Hematopoietic multipotent progenitor cell treated with erythropoietin and hydrocortisone succinate and interleukin-3 and kit ligand, for 15 days (in vitro differentiated cells): Measurements from ENCODE around the gene NFATC1.

Experiments
- DNase-seq: peaks from one replicate; pipeline ENCODE4 v3.0.0-alpha.2; 2015; ENCODE audit warnings: low spot score

Gene NFATC1

DNA sequence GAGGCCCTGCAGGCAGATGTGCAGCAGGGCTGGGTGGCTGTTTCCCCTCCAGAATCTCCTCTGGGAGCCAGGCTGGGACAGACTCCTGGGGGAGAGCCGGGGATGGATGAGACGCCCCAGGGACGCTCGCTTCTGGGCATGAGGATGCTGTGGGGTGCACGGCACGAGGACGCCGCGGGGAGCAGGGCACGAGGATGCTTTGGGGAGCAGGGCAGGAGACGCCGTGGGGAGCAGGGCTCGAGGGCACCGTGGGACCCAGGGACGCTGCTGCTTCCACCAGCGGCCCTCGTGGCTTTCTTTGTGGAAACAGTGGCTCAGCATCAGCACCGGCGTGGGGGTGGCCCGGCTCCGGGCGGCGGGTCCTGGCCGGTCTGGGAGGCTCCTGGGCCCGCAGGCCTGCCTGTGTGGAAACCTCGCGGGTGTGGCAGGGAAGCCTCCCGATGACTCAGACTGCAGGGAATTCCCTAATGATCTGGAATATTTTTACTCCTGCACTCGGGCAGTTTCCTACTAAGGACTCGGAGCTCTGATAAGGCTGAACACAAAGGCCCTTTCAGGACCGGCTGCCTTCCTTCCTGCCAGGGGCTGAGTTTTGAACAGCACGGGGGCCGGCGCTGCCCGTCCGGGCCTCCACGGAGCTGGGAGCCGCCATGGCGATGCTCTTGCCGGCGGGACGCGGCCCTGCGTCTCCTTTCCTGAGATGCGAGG is 62.6 kb downstream of the NFATC1 start:
- DNase-seq, result no peak

DNA sequence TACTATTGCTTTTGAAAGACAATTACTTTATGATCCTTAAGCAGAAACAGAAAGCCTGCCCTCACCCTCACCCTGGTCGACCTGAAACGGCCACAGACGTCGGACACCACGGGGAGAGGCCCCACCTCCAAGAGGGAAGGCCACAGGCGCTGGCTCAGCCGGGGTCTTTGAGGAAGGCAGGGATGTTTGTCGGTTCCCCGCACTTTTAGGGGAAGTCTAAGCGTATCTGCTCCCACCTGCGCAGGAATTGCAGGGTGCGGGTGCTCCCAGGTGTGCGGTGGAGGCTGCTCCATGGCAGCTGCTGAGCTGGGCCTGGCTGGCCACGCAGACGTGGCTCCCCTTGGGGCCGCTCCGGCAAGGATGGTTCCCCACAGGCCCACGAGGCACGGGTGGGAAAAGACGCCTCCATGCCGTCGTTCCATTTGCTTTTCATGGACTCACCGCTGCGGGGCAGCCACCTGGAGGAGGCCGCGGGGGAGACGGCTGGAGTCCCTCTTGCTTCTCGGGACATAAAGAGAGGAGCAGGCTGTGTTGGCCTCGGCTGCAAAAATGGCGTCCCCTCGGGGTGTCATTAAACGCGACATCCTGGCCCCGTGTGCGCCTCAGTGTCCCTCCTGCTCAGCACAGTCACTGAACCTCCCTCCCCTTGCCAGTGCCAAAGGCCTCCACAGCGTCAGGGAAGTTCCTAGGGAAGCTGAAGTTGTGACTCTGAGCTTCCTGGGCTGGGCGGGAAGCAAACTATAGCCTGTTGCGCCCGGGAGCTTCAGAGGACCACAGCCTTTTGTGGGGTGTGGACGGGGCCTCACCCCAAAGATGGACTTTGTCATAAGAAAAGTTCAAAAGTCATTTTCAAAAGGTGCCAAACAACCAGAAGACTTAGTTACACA is 63.4 kb downstream of the NFATC1 start:
- DNase-seq, result no peak

DNA sequence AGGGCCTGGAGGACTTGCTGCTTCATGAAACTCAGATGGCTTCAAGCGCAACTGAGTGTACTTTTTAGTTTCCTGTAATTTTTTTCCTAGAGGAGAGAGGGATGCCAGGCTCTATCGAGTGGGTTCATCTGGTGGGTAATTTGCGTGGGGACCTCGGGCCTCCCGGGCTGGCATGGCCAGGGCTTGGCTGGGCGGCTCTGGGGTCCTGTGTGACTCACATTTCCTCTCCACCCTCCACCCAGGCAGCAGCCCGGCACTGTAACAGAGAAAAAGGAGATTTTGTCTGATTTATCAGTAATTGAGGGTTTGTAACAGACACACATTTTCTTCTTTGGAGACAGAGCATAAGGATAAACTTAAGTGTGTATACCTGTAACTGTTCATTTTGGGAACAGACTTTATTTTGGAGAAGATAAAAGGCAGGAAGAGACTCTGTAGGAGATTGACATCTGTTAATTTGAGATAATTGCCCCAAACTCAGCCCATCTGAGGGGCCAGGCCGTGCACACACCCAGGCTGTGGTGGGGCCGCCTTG is 64.3 kb downstream of the NFATC1 start:
- no peak for DNase-seq

DNA sequence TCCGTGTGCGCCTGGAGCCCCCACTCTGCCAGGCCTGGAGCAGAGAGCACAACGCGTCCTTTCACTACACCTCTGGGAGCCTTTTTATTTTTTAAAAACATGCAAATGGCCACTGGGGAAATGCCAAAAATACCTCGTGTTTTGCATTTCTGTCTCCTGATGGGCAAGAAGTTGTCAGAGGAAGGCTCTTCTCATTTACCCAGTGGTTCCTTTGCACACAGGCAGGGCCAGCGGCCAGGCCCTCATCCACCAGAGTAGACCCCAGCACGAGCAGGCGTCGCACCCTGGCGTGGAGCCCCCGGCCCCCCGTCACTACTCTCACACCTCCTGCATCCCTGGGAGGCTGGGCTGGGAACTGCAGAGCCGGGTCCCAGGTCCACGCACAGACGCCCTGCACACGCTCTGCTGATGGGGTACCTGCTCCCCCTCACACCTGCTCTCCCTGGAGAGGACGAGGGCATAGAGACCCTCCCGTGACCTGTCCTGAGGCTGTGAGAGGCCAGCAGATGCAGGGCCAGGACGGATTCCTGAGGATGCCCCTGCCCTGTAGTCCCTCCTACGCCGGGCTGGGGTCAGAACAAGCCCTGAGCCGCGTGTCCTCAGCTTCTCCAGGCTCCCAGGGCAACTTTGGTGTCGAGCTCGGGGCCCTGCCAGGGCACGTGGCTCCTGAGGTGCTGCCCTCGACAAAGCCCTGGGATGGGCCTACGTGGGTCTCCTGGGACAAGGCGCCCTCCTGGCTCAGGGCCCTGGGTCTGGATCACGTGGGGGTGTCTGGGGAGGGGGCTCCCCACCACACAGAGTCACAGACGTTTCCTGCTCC is 65.0 kb downstream of the NFATC1 start:
- DNase-seq, result no peak

DNA sequence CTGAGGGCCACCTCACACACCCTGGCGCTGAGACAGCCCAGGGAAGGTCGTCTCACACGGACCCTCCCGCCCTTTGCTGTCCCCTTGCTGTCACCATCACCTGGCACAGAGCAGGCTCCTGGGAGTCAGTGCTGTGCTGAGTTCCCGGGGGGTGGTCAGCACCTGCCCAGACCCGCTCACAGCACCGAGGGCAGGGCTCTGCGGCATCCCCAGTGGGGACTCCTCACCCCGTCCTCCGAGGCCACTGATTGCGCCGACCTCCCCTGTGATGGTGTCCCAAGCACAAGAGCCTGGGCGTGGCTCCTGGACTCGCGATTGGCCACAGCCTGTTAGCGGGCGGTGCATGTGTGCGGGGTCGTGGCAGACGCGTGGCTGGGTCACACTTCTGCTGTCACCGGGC is 65.9 kb downstream of the NFATC1 start:
- no peak for DNase-seq

DNA sequence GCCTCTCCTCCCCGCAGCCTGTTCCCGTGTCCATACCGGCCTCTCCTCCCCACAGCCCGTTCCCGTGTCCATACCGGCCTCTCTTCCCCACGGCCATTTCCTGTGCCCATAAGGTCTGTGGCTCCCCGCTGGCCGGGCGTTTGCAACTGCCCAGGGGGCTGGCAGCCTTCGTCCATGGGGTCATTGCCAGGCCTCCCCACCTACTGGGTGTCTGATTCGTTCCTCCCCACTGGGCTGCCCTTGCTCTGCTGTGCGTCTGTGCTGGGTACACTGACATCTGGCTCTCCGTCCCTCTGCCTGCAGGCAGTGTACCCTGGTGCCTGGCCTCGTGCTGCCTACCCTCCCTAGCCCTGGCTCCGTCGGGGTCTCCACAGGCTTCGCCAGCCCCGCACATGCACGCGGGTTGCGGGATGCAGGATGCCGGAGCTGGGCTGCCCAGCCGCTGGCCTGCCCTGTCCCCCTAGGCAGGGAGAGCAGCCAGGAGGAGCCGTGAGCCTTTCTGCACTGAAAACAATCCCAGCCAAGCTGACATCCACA is 67.8 kb downstream of the NFATC1 start:
- no peak for DNase-seq

DNA sequence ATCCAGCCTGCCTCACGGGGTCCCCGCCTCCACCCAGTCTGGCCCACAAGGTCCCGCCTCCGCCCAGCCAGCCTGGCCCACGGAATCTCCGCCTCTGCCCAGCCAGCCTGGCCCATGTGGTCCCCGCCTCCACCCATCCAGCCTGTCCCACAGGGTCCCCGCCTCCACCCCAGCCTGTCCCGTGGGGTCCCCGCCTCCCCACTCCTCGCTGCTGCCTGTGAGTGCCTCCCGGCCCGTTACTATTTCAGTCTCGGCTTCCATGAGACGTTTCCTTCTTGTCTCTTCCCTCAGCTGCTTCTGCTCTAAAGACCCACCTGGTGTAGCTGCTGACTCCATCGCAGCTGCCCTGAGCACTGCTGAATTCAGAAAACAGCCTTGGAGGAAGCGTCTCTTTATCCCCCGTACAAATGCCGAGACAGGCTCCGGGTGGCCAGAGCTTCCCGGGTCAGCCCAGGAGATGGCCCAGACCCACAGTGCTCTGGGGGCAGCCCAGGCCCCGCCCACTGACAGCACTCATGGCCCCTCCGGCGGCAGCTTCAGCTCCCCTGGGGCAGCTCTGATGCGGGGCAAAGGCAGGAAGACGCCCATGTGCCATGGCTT is 69.8 kb downstream of the NFATC1 start:
- DNase-seq, result no peak

DNA sequence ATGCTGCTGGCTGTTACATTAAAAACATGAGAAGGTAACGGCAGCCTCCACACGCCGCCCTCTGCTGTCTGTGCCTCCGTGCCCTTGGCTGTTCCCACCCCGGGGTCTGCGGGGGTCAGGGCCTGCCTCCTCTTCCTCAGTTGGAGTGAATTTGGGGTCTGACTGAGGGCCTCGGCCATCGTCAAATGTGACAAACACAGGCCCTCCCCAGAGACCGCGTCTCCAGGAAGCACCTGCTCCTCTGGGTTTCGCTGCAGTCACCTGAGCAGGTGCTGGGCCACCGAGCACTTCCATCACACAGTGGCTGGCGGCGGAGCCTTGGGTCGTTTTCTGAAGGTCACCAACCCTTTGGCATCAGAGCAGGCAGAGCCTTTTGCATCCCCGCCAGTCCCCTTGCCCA is 70.9 kb downstream of the NFATC1 start:
- DNase-seq, result no peak

DNA sequence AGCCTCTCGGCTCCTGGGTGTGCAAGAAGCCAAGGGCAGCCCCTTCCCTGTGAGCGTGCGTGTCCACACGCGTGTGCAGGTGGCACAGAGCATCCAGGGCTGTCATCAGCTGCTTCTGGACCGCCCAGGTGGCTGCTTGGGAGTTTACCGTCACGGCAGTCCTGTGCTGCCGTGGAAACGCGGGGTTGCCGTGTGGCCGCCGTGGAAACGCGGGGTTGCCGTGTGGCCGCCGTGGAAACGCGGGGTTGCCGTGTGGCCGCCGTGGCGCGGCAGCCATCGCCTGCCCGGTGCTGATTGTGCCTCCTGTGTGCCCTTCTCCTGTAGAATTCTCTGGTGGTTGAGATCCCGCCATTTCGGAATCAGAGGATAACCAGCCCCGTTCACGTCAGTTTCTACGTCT is 71.4 kb downstream of the NFATC1 start:
- DNase-seq, result no peak

DNA sequence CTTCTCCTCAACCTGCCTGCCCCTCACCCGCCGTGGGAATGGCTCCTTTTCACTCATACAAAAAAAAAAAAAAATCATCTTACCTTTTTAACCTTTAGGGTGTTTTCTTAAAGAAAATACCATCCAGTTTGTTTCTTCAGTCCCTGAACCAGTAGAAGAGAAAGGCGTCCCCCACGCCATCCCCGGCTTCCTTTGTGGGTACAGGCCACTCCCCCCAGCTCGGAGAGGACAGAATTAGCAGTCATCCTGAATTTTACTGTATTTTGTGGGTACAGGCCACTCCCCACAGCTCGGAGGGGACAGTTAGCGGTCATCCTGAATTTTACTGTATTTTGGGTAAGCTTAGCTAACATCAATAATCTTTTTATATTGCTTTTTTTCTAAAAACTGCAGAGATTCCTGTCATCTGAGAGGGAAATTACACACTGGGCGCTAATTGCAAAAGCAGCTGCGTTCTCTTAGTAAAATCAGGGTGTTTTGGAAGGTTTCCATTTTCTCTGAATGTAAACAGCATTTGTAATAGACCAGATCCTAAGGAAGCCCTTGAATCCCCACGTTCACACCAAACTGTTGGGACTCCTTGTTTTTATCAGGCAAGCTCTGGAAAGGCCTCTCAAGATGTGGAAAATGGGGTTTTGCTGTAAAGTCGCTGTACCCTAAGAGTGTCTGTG is 72.5 kb downstream of the NFATC1 start:
- no peak for DNase-seq

DNA sequence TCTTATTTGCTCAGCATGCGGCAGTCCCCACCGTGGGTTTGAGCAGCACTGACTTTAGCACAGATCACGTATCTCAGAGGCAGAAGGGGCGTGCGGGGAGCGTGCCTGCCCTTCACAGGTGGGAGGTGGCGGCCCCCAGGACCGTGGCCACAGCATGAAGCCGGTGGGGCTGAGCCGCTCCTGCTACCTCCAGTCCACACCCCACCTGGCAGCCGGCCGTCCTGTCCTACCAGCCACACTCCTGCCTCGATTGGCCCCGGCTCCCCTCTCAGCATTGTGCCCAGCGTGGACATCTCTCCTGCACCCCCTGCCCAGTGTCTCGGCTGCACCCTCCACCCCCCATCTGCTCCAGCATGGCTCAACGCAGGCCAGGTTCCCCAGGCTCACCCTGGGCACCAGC is 73.6 kb downstream of the NFATC1 start:
- DNase-seq, result no peak

DNA sequence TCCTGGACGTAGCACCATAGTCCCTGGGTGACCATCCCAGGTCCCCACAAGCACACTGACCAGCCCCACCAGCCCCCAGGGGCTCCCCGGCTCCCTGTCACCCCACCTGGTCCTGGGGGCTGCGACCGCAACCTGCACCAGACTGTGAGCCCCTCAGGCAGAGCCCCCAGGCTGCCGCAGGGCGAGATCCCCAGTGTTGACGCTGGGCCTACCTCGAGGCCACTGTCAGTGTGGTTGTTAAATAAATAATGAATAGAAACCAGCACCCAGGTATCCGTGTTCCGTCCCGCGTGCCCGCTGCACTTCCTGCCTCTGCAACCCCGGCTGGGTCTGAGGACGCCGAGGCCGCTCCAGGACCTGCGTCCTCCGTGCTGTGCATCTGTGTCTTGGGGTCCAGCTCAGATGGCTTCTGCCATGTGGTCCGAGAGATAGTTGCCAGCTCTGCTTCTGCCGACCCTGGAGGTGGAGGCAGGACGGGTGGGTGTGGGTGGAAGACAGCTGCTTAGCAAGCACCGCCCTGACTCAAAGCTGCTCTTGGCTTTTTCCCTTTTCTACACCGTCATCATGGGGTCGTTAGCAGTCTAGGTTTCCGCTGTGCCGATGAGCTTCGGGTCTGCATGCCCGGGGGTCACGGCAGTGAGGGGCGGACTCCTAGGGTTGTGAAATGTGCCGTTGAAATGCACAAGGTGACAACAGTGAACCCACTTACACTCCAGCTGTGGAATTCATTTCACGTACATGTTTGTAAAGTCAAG is 74.2 kb downstream of the NFATC1 start:
- DNase-seq, result no peak

DNA sequence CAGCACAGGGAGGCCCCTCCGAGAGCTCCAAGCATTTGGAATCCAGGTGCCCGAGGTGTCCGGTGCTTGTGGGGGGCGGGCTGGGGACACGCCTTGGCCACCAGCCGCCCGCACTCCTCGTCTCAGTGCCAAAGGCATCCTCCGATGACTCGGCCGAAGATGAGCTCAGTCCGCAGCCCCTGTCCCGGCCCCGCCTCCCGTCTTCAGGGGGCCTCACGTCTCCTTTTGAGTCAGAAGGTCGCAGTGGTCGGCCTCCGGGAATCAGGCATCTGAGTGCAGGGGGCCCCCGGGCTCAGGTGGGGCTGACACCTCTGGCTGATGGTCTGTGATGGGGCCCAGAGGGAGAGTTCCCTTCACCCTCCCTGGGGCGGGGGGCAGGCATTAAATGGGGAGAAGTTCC is 74.8 kb downstream of the NFATC1 start:
- no peak for DNase-seq

DNA sequence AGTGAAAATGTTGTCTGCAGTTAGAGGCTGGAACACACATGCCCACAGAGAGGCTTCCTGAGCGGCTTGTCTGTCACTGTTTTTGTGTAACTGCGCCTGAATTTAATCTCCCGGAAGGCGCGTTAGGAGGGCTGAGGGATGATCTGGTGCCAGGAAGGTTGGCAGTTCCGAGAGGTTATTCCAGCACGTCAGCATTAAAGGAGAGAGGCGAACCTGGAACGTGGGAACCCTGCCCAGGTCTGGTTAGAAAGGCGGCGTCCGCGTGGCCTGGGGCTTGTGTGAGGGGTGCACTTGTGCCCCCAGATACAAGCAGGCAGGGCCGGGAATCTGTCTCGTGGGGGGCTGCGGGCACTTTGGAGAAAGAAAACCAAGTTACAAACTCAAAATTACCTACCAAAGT is 75.3 kb downstream of the NFATC1 start:
- no peak for DNase-seq

DNA sequence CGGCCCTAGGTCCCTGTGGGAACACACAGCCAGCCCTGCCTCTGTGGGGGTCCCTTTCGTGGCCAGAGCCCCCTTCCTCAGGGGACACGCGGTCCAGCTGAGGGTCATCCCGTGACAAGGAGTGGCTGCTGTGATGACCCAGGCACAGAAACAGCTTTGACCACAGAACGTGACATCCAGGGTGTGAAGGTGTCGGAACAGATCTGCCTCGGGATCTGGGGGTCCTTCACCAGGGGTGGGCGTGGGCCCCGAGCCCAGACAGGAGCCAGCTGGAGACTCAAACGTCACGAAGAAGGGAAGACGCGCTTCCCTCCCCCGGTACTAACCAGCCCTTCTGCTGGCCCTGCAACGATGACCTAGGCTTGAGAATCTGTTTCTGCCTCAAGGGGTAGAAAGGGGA is 75.9 kb downstream of the NFATC1 start:
- DNase-seq, result no peak

DNA sequence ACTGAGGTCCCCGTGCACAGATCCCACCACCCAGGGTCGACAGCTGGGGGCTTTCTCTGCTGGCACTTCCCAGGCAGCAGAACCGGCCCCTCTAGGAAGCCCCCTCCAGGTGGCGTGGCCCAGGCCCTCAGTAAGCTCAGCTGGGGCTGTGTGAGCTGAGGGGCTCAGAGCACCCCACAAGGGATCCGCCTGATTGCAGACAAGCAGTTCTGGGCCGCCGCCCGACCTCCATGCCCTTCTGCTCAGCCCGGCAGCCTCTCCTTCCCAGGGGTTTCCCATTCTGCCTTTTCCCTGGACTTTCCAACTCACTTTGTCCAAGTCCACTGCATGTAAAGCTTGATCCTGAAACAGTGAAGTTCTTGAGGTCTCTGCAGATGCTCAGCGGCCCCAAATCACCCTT is 76.4 kb downstream of the NFATC1 start:
- DNase-seq, result no peak

DNA sequence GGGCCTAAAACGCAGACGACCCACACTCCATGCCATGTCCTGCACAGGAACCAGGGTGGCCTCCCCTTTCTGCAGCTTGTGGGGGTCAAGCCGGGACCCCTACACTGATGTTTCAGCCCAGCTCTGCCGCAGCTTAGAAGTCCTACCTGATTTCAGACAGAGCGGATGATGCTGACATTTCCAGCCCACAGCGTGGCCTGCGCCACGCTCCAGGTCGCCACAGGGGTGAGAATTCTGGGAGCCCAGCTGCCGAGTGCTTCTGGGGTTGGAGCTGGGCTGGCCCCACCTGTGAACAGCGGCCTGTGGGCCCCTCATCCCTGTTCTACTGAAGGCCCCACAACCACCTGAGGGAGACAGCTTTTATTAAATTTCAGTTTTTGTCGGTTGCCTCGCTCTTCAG is 77.2 kb downstream of the NFATC1 start:
- no peak for DNase-seq

DNA sequence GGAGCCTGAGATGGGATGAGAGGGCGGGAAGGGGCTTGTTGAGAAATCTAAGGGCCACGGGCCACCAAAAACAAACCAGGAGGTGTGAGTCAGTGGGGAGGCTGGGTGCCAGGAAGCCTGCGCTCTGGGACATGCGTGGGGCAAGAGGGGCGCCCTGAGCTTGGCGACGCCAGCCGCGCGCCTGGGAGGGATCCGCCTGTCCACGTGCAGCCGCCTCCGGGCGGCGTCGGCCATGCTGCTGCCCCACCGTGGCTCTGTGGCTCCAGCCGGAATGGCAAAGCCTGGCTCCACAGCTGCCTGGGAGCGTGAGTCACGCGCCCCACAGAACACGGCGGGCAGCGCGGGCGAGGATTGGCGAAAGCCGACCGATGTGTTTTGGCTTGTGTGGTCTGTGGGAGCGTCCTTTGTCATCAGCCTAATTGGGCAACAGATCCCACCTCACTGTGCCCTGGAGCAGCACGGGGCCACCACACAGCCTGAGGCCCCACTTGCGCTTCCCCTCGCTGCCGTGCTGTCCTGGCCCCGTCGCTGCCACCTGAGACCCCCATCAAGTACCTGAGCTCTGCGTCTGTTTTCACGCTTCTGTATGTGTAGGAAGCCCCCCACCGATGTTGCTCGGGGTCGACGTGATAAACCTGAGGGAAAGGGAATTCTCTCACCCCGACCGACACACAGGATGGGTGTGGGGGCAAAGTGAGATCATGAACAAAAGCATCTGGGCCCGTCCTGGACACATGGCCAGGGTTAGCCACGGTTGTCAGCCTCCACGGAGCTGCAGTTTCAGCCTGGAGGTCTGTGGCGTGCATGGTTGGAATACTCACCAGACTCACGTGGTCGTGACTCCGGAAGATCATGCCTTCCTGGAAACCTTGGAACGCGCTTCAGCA is 80.5 kb downstream of the NFATC1 start:
- no peak for DNase-seq

DNA sequence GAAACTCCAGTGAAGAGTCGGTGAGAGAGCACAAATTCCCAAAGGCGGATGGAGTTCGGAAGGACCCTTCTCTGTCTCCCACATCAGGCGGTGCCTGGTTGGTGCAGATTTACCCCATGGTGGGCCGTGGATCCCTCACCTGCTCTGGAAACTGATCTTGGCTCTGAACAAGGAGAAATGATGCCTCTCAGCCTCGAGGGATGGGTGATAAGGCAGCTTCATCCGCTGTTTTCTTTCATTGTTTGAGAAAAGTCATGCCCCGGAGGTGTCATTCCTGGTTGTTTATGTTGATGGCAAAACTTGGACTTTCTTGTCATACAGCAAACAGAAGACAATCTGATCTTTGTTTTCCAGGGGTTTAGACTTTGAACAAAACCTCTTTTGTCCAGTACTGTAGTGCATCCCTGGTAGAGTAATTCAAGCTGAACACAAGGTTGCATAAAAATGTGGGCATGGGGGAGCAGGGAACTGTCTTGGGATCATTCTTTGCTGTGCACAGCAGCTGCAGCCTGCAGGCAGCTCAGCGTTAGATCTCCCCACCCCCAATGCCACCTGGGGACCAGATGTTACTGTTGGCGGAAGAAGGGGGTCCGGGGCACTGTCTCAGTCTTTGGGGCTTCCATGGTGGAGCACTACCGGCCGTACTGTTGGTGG is 81.3 kb downstream of the NFATC1 start:
- no peak for DNase-seq
